ENCODE results near the gene MSMP. TPM values are rescaled to one million over a fixed set of nuclear protein-coding genes. Genes with fewer than 3 reads are reported as not detected.

The MSMP gene
- total RNA-seq, 1 experiment from 2014 or later: 2.1 TPM

DNA sequence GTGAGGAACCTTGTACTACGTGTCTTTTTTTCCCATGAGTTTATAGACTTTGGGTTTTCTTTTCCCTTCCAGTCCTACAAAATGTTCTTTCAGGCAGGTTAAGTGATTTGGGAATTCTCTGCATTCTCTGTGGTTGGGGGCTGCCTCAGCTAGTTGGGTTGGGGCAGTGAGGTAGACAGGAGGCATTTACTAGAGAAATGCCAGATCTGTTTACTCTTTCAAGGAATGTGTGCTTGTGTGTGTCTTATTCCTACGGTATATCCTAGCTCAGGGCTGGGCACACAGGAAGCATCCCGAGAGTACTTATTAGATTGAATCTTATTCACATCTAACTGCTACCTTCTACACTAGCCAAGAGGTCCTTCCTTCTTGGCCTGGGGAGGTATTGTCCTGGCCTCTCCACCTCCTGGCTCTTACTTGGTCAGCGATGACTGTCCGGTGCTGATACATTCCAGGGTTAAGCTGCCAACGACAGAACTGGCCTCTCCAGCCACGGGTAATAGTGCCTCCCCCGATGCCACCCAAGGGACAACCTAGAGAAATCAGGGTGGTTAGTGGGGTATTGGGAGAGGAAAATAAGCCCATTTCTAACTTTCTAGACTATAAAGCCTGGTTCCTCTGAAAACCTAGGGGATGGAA lies 10.1 kb downstream of the MSMP start:
- H3K27me3 Mint-ChIP-seq (ENCODE audit: low read depth): no peaks in the 10 kb centered on the region
- ChIA-PET POLR2A (no interaction called here), CTCF (interaction anchor here (1.6 kb wide), 1 partner anchor 8 kb away, joined by 7 read pairs; no protein-coding TSS in a partner anchor)
- no peak for ATAC-seq
- H3K9me3 Mint-ChIP-seq: no peaks in the 10 kb centered on the region
- H3K27ac Mint-ChIP-seq: no peak overlapping the region
- peaks cover 22% of the 10 kb centered on the region for H3K4me1 Mint-ChIP-seq
- TF ChIP-seq MAX (CRISPR knock-in tag; IDR thresholded peaks at IDR 0.05): no peak
- no peak for TF ChIP-seq ZBTB21 (CRISPR knock-in tag; IDR thresholded peaks at IDR 0.05; ENCODE audit: borderline replicate concordance)
- TF ChIP-seq, protein P1, sequence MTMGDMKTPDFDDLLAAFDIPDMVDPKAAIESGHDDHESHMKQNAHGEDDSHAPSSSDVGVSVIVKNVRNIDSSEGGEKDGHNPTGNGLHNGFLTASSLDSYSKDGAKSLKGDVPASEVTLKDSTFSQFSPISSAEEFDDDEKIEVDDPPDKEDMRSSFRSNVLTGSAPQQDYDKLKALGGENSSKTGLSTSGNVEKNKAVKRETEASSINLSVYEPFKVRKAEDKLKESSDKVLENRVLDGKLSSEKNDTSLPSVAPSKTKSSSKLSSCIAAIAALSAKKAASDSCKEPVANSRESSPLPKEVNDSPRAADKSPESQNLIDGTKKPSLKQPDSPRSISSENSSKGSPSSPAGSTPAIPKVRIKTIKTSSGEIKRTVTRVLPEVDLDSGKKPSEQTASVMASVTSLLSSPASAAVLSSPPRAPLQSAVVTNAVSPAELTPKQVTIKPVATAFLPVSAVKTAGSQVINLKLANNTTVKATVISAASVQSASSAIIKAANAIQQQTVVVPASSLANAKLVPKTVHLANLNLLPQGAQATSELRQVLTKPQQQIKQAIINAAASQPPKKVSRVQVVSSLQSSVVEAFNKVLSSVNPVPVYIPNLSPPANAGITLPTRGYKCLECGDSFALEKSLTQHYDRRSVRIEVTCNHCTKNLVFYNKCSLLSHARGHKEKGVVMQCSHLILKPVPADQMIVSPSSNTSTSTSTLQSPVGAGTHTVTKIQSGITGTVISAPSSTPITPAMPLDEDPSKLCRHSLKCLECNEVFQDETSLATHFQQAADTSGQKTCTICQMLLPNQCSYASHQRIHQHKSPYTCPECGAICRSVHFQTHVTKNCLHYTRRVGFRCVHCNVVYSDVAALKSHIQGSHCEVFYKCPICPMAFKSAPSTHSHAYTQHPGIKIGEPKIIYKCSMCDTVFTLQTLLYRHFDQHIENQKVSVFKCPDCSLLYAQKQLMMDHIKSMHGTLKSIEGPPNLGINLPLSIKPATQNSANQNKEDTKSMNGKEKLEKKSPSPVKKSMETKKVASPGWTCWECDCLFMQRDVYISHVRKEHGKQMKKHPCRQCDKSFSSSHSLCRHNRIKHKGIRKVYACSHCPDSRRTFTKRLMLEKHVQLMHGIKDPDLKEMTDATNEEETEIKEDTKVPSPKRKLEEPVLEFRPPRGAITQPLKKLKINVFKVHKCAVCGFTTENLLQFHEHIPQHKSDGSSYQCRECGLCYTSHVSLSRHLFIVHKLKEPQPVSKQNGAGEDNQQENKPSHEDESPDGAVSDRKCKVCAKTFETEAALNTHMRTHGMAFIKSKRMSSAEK (CRISPR knock-in tag; IDR thresholded peaks at IDR 0.05; ENCODE audit: borderline replicate concordance): no peak
- no peak for TF ChIP-seq NFYB (CRISPR knock-in tag; conservative IDR thresholded peaks at IDR 0.05; ENCODE audit: low read depth)
- TF ChIP-seq CREB1 (CRISPR knock-in tag; IDR thresholded peaks at IDR 0.05): no peak
- TF ChIP-seq NR3C1 (CRISPR knock-in tag; conservative IDR thresholded peaks at IDR 0.05; ENCODE audit: low read depth): no peak
- TF ChIP-seq, protein P2, sequence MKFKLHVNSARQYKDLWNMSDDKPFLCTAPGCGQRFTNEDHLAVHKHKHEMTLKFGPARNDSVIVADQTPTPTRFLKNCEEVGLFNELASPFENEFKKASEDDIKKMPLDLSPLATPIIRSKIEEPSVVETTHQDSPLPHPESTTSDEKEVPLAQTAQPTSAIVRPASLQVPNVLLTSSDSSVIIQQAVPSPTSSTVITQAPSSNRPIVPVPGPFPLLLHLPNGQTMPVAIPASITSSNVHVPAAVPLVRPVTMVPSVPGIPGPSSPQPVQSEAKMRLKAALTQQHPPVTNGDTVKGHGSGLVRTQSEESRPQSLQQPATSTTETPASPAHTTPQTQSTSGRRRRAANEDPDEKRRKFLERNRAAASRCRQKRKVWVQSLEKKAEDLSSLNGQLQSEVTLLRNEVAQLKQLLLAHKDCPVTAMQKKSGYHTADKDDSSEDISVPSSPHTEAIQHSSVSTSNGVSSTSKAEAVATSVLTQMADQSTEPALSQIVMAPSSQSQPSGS (CRISPR knock-in tag; IDR thresholded peaks at IDR 0.05; ENCODE audit: borderline replicate concordance, low read depth): no peak
- TF ChIP-seq, protein P3, sequence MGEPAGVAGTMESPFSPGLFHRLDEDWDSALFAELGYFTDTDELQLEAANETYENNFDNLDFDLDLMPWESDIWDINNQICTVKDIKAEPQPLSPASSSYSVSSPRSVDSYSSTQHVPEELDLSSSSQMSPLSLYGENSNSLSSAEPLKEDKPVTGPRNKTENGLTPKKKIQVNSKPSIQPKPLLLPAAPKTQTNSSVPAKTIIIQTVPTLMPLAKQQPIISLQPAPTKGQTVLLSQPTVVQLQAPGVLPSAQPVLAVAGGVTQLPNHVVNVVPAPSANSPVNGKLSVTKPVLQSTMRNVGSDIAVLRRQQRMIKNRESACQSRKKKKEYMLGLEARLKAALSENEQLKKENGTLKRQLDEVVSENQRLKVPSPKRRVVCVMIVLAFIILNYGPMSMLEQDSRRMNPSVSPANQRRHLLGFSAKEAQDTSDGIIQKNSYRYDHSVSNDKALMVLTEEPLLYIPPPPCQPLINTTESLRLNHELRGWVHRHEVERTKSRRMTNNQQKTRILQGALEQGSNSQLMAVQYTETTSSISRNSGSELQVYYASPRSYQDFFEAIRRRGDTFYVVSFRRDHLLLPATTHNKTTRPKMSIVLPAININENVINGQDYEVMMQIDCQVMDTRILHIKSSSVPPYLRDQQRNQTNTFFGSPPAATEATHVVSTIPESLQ (CRISPR knock-in tag; IDR thresholded peaks at IDR 0.05): no peak
- no peak for TF ChIP-seq GABPB1 (CRISPR knock-in tag; IDR thresholded peaks at IDR 0.05)
- TF ChIP-seq SOX15 (CRISPR knock-in tag; IDR thresholded peaks at IDR 0.05): no peak
- no peak for TF ChIP-seq ELF4 (CRISPR knock-in tag; IDR thresholded peaks at IDR 0.05; ENCODE audit: low read depth)
- no peak for TF ChIP-seq GTF2I (CRISPR knock-in tag; conservative IDR thresholded peaks at IDR 0.05)
- no peak for TF ChIP-seq ZNF671 (CRISPR knock-in tag; IDR thresholded peaks at IDR 0.05)
- no peak for TF ChIP-seq ZNF121 (CRISPR knock-in tag; IDR thresholded peaks at IDR 0.05)
- TF ChIP-seq NFE2L1 (CRISPR knock-in tag; IDR thresholded peaks at IDR 0.05): no peak
- no peak for TF ChIP-seq ATF1 (CRISPR knock-in tag; IDR thresholded peaks at IDR 0.05)
- TF ChIP-seq AFF4 (CRISPR knock-in tag; IDR thresholded peaks at IDR 0.05; ENCODE audit: borderline replicate concordance): no peak
- TF ChIP-seq, protein P4, sequence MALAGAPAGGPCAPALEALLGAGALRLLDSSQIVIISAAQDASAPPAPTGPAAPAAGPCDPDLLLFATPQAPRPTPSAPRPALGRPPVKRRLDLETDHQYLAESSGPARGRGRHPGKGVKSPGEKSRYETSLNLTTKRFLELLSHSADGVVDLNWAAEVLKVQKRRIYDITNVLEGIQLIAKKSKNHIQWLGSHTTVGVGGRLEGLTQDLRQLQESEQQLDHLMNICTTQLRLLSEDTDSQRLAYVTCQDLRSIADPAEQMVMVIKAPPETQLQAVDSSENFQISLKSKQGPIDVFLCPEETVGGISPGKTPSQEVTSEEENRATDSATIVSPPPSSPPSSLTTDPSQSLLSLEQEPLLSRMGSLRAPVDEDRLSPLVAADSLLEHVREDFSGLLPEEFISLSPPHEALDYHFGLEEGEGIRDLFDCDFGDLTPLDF (CRISPR knock-in tag; IDR thresholded peaks at IDR 0.05): no peak
- DNase-seq (ENCODE audit: low spot score): no peak
- no peak overlapping the region for H3K4me3 Mint-ChIP-seq
- peaks cover 56% of the 10 kb centered on the region for H3K36me3 Mint-ChIP-seq

Data from WTC11 (cell line).